ENCODE data around the gene CCNB3. TPM values are rescaled to one million over a fixed set of nuclear protein-coding genes. Genes with fewer than 3 reads are reported as not detected.

CCNB3 gene
- total RNA-seq, 1 donor from 2014 or later, result 0.53 TPM

- TF ChIP-seq CTCF (IDR thresholded peaks at IDR 0.05), result no peak
- H3K36me3 ChIP-seq, result no peaks in the 10 kb centered on the region
- H3K4me3 ChIP-seq, result no peak overlapping the region
- no peak for DNase-seq (ENCODE audit: low spot score in 2 of 2)
- intact Hi-C loops (cut with DNase I), result no loop called here
- no peaks in the 10 kb centered on the region for H3K9me3 ChIP-seq
- H3K27me3 ChIP-seq, result no peaks in the 10 kb centered on the region
- H3K27ac ChIP-seq, result no peak overlapping the region
- no peaks in the 10 kb centered on the region for H3K4me1 ChIP-seq
Measured at GRCh38 chrX:50167366-50167765, 37.2 kb upstream of the CCNB3 start.

- Histone ChIP-seq H3K27ac (no peak overlapping the region), H3K36me3 (no peaks in the 10 kb centered on the region), H3K27me3 (no peaks in the 10 kb centered on the region), H3K4me3 (no peak overlapping the region), H3K4me1 (no peaks in the 10 kb centered on the region), H3K9me3 (no peaks in the 10 kb centered on the region)
- no peak for TF ChIP-seq CTCF (IDR thresholded peaks at IDR 0.05)
- no peak for DNase-seq (ENCODE audit: low spot score in 2 of 2)
- intact Hi-C loops (cut with DNase I), result no loop called here
Measured at GRCh38 chrX:50168241-50168687, 36.3 kb upstream of the CCNB3 start.

- no peak overlapping the region for H3K4me3 ChIP-seq
- H3K27me3 ChIP-seq, result no peaks in the 10 kb centered on the region
- H3K9me3 ChIP-seq, result no peaks in the 10 kb centered on the region
- DNase-seq (ENCODE audit: low spot score in 2 of 2), result no peak
- intact Hi-C loops (cut with DNase I), result no loop called here
- H3K27ac ChIP-seq, result no peak overlapping the region
- TF ChIP-seq CTCF (IDR thresholded peaks at IDR 0.05), result no peak
- no peaks in the 10 kb centered on the region for H3K4me1 ChIP-seq
- H3K36me3 ChIP-seq, result no peaks in the 10 kb centered on the region
Measured at GRCh38 chrX:50169717-50170116, 34.8 kb upstream of the CCNB3 start.

- H3K4me1 ChIP-seq, result no peaks in the 10 kb centered on the region
- no peaks in the 10 kb centered on the region for H3K36me3 ChIP-seq
- H3K4me3 ChIP-seq, result no peak overlapping the region
- H3K9me3 ChIP-seq, result no peaks in the 10 kb centered on the region
- H3K27ac ChIP-seq, result no peak overlapping the region
- no peak for TF ChIP-seq CTCF (IDR thresholded peaks at IDR 0.05)
- H3K27me3 ChIP-seq, result no peaks in the 10 kb centered on the region
- intact Hi-C loops (cut with DNase I), result no loop called here
- no peak for DNase-seq (ENCODE audit: low spot score in 2 of 2)
Measured at GRCh38 chrX:50180073-50180940, 24.3 kb upstream of the CCNB3 start.

- H3K36me3 ChIP-seq, result no peaks in the 10 kb centered on the region
- H3K27me3 ChIP-seq, result no peaks in the 10 kb centered on the region
- no peak overlapping the region for H3K27ac ChIP-seq
- intact Hi-C loops (cut with DNase I), result no loop called here
- no peaks in the 10 kb centered on the region for H3K9me3 ChIP-seq
- DNase-seq (ENCODE audit: low spot score in 2 of 2), result no peak
- no peak for TF ChIP-seq CTCF (IDR thresholded peaks at IDR 0.05)
- H3K4me1 ChIP-seq, result no peaks in the 10 kb centered on the region
- no peak overlapping the region for H3K4me3 ChIP-seq
Measured at GRCh38 chrX:50183891-50184290, 20.7 kb upstream of the CCNB3 start.

All from ascending aorta (tissue), 2 donors.